WI38 (cell line): Measurements from ENCODE around the gene NRN1.

Experiments used
- H3K4me3 ChIP-seq: 2 replicates; pipeline ENCODE4 v1.5.1; 2011; ENCODE audit warnings: low read depth, mild to moderate bottlenecking, control low read depth, low read length
- TF ChIP-seq, protein P1 (sequence below): IDR thresholded peaks from 2 replicates; pipeline ENCODE4 v1.5.1; 2012; ENCODE audit warnings: low read depth, mild to moderate bottlenecking, control low read depth, low read length

The NRN1 gene

DNA sequence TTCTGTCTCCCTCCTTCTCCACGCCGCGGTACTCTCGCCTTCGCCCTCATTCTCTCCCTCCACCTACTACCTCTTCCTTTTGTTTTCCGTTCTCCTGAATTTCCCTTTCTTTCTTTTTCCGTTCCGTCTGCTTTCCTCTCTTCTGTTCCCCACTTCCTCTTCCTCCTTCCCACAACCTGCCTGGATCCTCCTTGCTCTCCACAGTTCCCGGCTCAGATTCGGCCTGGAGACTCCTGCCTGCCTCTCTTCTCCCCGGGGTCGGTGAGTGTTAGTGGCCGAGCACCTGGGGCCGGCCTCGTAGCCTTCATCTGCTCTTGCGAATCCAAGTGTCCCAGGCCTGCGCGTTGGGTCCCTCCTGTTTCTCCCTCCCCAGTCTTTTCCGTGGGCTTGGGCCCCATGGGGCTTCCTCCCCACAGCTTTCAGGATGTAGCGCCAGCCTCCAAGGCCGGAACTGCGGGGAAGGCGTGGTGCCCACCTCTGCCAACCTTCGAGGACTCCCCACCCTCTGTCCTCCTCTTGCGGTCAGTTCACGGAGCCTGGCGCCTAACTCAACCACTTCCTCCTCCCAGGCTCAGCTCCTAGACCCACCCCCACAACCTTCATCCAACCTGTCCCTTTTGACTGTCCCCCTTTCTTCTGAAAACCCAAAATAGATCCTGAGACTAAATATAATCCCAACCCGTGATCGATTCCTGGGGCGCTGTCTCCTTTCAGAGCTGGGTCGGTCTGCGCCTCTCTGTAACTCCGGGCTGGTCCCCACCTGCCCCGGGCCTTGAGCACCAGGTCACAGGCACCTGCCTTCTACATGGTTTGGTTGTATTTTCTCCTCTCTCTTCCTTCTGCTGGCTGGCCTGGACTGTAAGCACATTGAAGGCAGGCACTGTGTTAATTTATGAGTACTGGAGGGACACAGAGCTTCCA lies 6.8 kb downstream of the NRN1 start:
- no peak overlapping the region; the same call in 1 of the 2 replicates for H3K4me3 ChIP-seq
- TF ChIP-seq, protein P1, sequence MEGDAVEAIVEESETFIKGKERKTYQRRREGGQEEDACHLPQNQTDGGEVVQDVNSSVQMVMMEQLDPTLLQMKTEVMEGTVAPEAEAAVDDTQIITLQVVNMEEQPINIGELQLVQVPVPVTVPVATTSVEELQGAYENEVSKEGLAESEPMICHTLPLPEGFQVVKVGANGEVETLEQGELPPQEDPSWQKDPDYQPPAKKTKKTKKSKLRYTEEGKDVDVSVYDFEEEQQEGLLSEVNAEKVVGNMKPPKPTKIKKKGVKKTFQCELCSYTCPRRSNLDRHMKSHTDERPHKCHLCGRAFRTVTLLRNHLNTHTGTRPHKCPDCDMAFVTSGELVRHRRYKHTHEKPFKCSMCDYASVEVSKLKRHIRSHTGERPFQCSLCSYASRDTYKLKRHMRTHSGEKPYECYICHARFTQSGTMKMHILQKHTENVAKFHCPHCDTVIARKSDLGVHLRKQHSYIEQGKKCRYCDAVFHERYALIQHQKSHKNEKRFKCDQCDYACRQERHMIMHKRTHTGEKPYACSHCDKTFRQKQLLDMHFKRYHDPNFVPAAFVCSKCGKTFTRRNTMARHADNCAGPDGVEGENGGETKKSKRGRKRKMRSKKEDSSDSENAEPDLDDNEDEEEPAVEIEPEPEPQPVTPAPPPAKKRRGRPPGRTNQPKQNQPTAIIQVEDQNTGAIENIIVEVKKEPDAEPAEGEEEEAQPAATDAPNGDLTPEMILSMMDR = no peak

DNA sequence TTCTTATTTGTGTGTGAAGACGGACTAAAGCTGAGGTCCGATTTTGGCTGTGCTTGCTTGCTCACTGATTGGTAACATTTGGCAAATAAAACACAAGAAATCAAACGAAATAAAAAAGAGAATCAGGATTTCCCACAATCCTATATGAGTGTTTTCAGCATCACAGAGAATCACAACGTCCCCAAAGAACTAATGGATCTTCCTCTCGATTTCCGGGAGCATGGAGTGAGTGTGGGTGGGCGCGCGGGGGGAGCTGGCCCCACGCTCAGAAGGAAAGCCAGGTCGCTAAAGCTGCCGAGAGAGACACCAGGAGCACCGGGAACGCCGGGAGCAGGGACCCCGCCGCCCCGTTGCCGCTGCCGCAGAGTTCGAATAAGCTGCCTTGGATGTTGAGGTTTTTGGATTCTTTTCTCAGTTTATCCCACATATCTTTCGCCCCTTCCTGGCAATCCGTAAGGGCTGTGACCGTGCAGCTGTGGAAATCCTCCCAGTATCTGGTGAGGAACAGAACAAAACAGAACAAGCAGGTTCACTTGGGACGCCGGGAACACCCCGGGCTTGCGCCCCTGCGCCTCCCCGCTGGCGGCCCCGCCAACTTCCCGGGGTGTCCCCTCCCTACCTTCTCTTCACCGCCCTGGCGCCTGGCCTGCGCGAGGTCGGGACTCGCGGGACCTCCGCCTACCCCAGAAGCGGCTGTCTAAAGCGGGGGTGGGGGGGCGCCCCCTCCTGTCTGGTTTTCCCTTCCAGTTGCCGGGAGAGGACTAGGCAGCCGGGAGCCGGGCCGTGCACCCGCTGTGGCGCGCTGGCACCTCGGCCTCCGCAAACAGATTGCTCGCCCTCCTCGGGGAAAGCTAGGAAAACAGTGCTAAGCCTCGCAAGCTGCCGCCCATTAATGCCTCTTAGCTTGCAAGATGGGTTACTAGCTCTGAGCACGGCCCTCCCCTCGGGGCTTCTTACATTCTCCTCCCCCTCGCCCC lies 7.7 kb downstream of the NRN1 start:
- peak overlapping the region; percentile 29 for H3K4me3 ChIP-seq
- TF ChIP-seq, protein P1 = no peak

- TF ChIP-seq, protein P1 = no peak
These were observed 8.5 kb downstream of the NRN1 start for GRCh38 chr6:5998236-5998635.

GRCh38 chr6:5997420-5997987 lies 9.2 kb downstream of the NRN1 start:
- TF ChIP-seq, protein P1 = no peak
- H3K4me3 ChIP-seq = peak overlapping the region; percentile 72

More at GRCh38 chr6:5998236-5998635, 8.5 kb downstream of the NRN1 start:
- H3K4me3 ChIP-seq = no peak overlapping the region

DNA sequence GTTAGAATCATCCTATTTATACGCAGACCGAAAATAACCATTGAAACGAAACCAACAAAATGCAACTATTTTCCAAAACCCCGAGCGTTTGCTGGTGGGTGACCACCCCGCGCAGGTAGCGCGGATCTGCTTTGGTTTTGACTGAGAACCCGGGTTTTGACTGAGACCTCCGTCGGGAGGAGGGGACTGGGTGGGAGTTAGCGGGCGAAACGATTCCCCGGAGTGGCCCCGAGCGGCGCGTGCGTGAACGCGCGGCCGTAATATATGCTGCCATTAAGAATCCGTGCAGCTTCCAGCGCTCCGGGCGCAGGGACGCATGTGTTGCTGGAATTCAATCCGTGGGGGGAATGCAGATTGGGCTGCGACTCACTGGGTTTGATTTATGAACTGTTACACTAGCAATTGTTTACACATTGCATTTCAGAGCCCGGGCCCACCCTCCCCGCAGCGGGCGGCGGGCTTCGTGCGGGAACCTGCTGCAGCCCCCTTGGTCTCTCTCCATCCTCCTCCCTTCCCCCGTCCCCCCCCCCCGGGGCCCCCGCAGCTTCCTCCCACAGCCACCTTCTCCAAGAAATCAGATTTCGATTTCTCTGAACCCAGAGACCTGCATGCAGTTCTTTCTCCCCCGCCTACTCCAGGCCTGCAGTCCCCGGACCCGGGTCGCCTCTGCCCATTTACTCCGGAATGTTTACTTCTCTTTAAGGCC lies 9.9 kb downstream of the NRN1 start:
- H3K4me3 ChIP-seq = peak overlapping the region; percentile 72

More for the DNA sequence above, 9.9 kb downstream of the NRN1 start:
- TF ChIP-seq, protein P1 = no peak
